Activated naive CD8-positive, alpha-beta T cell treated with anti-CD3 and anti-CD28 coated beads, Interleukin-2, amount 10 ng/mL, durations not matched to agents 7 days and 5 days (primary cell): ENCODE data around the gene ASCL2. TPM values are rescaled to one million over a fixed set of nuclear protein-coding genes. Genes with fewer than 3 reads are reported as not detected.

ENCODE experiments used
- ATAC-seq: fragments of 150-1000 bp; cut with Tn5 transposase; one replicate; pipeline ENCODE4 v1.10.0; 2021; ENCODE audit warnings: low read depth, moderate library complexity
- POLR2A ChIA-PET: fragments of 350-600 bp; sonication (Branson Sonifier 250); formaldehyde crosslinking; loops from one replicate; lab custom pipeline; 2021; ENCODE audit warnings: antibody characterized with exemption; lab: Charles Lee
- DNase-seq: peaks from one replicate; pipeline ENCODE4 v3.0.0; 2021
- H3K27ac Mint-ChIP-seq: one replicate; pipeline ENCODE4 v1.8.0; 2022; ENCODE audit warnings: mild to moderate bottlenecking, mixed read lengths
- H3K27me3 Mint-ChIP-seq: one replicate; pipeline ENCODE4 v1.8.0; 2022; ENCODE audit warnings: mild to moderate bottlenecking, moderate library complexity, mixed read lengths
- H3K36me3 Mint-ChIP-seq: one replicate; pipeline ENCODE4 v1.8.0; 2021; ENCODE audit warnings: mild to moderate bottlenecking, mixed read lengths
- H3K4me1 Mint-ChIP-seq: one replicate; pipeline ENCODE4 v1.8.0; 2021; ENCODE audit warnings: mixed read lengths
- H3K4me3 Mint-ChIP-seq: one replicate; pipeline ENCODE4 v1.8.0; 2022; ENCODE audit warnings: mild to moderate bottlenecking, moderate library complexity, mixed read lengths
- H3K9me3 Mint-ChIP-seq: one replicate; pipeline ENCODE4 v1.8.0; 2021; ENCODE audit warnings: mixed read lengths
- total RNA-seq, 2 experiments: library from RNA; stranded (reverse); gene quantifications; one replicate each; pipeline ENCODE4 v1.2.3, GENCODE V29; 2021

Gene ASCL2
- total RNA-seq, 2 experiments from 2014 or later, result 0.62 to 0.80 TPM

DNA sequence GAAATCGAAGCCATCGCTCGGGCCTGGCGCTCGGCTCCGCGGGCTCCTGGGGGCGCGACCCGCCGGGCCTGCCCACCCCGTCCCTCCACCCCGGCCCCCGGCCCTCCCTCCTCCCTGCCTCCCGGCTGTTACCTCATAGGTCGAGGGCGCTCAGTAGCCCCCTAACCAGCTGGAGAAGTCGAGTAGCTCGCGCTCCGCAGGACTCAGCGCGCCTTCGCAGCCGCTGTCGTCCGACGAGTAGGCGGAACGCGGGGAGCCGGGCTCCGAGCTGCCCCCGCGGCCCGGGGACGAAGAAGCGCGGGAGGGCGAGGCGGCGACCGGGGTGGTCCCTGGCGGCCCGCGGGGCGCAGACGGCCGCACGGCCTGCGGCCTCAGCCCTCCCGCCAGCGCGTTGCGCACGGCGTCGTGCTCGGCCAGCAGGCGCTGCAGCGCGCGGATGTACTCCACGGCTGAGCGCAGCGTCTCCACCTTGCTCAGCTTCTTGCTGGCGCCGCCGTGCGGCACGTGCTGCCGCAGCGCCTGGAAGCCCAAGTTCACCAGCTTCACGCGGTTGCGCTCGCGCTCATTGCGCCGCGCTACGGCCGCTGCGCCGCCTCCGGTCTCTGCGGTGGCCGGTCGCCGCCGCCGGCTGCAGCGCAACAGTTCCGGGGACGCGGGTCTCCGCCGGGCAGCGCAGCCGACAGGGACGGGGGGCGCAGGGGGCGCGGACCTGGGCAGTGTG is 627 bp downstream of the ASCL2 start:
- H3K4me3 Mint-ChIP-seq, result peak overlapping the region; percentile 65
- peaks cover 22% of the 10 kb centered on the region for H3K4me1 Mint-ChIP-seq
- peaks cover 32% of the 10 kb centered on the region for H3K27me3 Mint-ChIP-seq
- H3K27ac Mint-ChIP-seq, result no peak overlapping the region
- peak; percentile 44 for ATAC-seq
- no peaks in the 10 kb centered on the region for H3K9me3 Mint-ChIP-seq
- peak; percentile 64 for DNase-seq
- H3K36me3 Mint-ChIP-seq, result no peaks in the 10 kb centered on the region
- POLR2A ChIA-PET, result interaction anchor here (0.7 to 1.0 kb wide), 2 partner anchors 17 to 107 kb away, joined by 3 read pairs; partner anchors contain the start of gene CD81

DNA sequence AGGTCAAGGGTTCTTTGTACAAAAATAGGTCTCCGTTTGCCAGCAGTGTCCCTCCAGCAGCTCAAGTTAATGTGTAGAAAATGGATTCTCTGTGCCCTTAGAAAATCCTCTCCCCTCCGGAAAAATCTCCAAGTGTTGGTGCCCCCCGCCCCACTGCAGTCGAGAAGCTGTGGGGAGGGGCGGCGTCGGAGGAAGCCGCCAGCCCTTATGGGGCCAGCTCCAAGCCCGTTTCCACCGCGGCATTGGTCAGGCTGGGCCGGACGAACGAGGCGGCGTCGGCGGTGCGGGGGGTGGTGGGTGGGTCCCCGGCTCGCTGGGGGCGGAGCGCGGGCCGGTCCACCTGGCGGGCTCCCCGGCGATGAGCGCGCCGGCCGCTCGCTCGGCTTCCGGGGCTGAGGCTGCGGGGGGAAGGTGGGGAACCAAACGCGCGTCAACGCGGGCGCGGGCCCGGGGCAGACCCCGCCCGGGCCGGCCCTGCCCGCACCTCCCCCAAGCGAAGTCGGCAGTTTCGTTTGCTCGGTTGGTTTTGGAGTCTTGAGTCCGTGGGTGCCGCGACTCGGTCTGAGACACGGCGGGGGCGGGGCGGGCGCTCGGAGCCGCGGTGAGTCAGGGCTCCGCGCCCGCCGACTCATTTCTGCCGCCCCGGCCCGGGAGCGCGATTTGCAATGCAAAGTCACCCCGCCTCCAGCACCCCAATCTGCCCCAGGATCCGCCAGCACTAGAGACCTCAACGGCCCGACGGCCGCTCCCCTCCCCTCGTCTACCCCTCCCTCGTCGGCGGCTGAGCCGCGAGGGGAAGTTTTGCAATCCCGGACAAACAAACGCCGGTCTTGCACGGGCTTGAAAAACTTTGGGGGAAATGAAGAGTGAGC is 1.4 kb downstream of the ASCL2 start:
- ATAC-seq, result peak; percentile 10
- no peak overlapping the region for H3K27ac Mint-ChIP-seq
- no peaks in the 10 kb centered on the region for H3K9me3 Mint-ChIP-seq
- H3K4me3 Mint-ChIP-seq, result peak overlapping the region; percentile 65
- peaks cover 22% of the 10 kb centered on the region for H3K4me1 Mint-ChIP-seq
- H3K27me3 Mint-ChIP-seq, result peaks cover 32% of the 10 kb centered on the region
- DNase-seq, result peak; percentile 61
- no peaks in the 10 kb centered on the region for H3K36me3 Mint-ChIP-seq
- POLR2A ChIA-PET, result interaction anchor here (0.7 to 1.0 kb wide), 2 partner anchors 18 to 108 kb away, joined by 3 read pairs; partner anchors contain the start of gene CD81

GRCh38 chr11:2267851-2268728 is 2.3 kb downstream of the ASCL2 start:
- POLR2A ChIA-PET, result interaction anchor here (0.6 kb wide), 1 partner anchor 28 kb away, joined by 3 read pairs; no protein-coding TSS in a partner anchor
- DNase-seq (no peak), ATAC-seq (no peak)
- Mint-ChIP-seq H3K9me3 (no peaks in the 10 kb centered on the region), H3K4me1 (peaks cover 22% of the 10 kb centered on the region), H3K36me3 (no peaks in the 10 kb centered on the region), H3K27me3 (peaks cover 25% of the 10 kb centered on the region), H3K27ac (no peak overlapping the region), H3K4me3 (peak overlapping the region; percentile 19)

DNA sequence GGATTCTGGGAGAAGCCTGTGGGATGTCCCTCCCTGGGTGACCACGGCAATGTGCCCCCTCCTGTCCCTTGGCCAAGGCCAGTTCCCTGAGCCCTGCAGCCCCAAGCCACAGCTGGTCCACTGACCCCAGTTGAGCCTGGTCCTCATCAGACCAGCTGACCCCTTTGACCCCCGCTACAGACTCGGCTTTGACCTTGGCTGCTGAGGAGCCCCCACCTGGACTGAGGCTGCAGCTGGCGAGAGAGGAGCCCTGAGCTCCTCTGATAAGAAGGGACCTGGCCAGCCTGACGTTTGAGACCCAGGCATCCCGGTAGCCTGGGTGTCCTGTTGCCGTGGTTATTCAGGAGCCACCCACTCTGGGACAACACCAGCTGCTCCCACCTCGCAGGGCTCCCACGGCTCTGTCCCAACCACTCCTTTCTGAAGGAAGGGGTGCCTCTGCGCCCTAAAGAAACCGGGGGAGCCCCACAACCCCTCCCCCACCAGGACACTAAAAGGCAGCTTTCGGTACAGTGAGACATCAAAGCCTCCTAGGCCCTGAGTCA is 3.0 kb downstream of the ASCL2 start:
- POLR2A ChIA-PET, result interaction anchor here (0.8 kb wide), 1 partner anchor 110 kb away, joined by 3 read pairs; the partner anchor contains the start of gene CD81
- Mint-ChIP-seq H3K4me1 (peaks cover 22% of the 10 kb centered on the region), H3K27me3 (peaks cover 18% of the 10 kb centered on the region), H3K9me3 (no peaks in the 10 kb centered on the region), H3K27ac (no peak overlapping the region), H3K36me3 (no peaks in the 10 kb centered on the region), H3K4me3 (no peak overlapping the region)
- ATAC-seq (no peak), DNase-seq (no peak)

DNA sequence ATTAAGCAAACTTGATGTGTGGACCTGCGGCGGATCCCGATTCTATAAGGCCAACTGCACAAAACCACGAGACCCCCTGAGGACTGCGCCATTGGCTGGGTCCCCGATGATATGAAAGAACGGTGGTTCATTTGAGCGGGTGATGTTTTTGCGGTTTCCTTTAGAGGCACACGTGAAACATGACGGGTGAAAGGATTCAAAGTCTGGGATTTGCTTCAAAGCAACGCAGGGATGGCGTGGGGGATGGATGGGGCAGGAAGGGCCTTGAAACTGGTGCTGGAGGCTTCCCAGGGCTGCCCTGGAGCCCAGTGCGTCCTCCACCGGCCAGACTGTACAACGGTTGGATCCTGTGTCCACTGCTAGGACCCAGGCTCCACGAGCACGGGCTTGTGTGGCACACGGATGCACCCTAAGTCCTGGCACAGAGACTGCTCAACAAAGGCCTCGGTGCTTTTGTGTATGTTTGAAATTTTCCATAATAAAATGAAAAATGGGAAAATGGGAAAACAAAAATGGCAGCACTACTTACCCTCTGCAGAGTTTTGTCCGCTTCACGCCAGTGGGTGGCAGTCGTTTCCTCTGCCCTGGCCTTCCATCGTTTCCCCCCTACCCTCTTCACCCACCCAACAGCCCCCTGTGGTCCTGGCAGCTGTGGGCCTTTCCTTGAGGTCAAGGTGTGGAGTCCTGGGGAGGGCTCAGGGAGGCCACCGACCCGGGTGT is 3.6 kb downstream of the ASCL2 start:
- no peak overlapping the region for H3K27ac Mint-ChIP-seq
- H3K9me3 Mint-ChIP-seq, result no peaks in the 10 kb centered on the region
- DNase-seq, result no peak
- peaks cover 22% of the 10 kb centered on the region for H3K4me1 Mint-ChIP-seq
- ATAC-seq, result no peak
- H3K36me3 Mint-ChIP-seq, result no peaks in the 10 kb centered on the region
- POLR2A ChIA-PET, result interaction anchor here (0.8 to 1.6 kb wide), 2 partner anchors 35 to 111 kb away, joined by 3 to 4 read pairs; partner anchors contain the start of genes C11orf21, CD81 and TSPAN32
- H3K27me3 Mint-ChIP-seq, result peaks cover 12% of the 10 kb centered on the region
- H3K4me3 Mint-ChIP-seq, result peak overlapping the region; percentile 64

DNA sequence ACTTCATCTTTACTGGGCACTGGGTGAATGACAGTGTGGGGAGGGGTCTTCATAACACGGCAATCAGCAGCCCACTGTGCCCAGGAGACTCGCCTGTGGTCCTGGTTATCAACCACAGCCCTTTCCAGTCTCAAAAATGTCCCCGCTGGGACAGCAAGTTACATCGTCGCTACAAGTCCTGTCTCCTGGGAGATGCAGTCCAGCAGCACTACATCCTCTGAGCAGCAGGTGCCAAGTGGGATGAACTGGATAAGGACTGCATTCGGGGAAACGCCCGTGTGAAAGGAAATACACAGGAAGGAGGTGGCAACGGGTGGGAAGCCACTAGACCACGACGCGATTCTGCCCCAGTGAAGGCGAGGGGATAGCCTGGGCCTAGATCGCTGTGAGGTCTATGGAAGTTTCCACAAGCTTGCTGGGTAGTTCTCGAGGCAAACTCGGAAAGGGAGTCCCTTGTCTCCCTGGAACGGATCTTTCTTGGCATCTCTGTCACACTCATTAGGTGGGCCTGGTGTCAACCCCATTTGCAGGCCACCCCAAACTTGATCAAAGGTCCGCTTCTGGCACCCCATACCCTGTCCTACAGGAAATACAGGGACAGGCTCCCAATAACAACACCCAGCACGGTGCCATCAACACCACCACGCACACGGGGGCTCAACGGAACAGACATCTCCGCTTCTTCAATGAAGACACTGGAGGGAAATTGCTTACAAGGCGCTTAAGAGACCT is 4.4 kb downstream of the ASCL2 start:
- Mint-ChIP-seq H3K9me3 (no peaks in the 10 kb centered on the region), H3K27me3 (peaks cover 8% of the 10 kb centered on the region), H3K4me1 (peaks cover 22% of the 10 kb centered on the region), H3K27ac (peak overlapping the region; percentile 61), H3K36me3 (no peaks in the 10 kb centered on the region), H3K4me3 (peak overlapping the region; percentile 64)
- no peak for ATAC-seq
- POLR2A ChIA-PET, result interaction anchor here (1.6 kb wide), 1 partner anchor 36 kb away, joined by 4 read pairs; the partner anchor contains the start of genes C11orf21 and TSPAN32
- no peak for DNase-seq

DNA sequence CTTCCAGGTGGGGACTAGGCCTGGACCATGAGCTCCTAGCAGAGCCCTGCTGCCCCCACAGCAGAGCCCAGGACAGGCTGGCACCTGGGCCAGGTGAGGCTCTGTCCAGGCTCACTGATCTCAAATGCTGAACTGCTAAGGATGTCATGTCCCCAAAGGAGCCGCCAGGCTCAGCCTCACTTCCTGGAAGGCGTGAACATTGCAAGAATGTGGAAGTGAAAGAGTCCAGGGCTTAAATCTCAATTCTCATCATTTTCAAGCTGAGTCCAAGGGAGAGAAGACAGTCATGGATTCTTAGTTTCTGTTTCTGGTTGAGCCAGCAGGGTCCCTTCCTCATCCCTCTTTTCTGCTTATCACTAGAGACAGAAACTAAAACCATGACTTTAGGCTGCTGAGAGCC is 5.0 kb downstream of the ASCL2 start:
- peaks cover 20% of the 10 kb centered on the region for H3K4me1 Mint-ChIP-seq
- POLR2A ChIA-PET, result interaction anchor here (1.6 kb wide), 1 partner anchor 36 kb away, joined by 4 read pairs; the partner anchor contains the start of genes C11orf21 and TSPAN32
- ATAC-seq, result peak; percentile 48
- no peaks in the 10 kb centered on the region for H3K36me3 Mint-ChIP-seq
- peaks cover 5% of the 10 kb centered on the region for H3K27me3 Mint-ChIP-seq
- no peak for DNase-seq
- H3K9me3 Mint-ChIP-seq, result no peaks in the 10 kb centered on the region
- peak overlapping the region; percentile 61 for H3K27ac Mint-ChIP-seq
- H3K4me3 Mint-ChIP-seq, result peak overlapping the region; percentile 64

GRCh38 chr11:2264366-2265053 is 5.9 kb downstream of the ASCL2 start:
- POLR2A ChIA-PET, result no interaction called here
- DNase-seq, result no peak
- no peak for ATAC-seq

DNA sequence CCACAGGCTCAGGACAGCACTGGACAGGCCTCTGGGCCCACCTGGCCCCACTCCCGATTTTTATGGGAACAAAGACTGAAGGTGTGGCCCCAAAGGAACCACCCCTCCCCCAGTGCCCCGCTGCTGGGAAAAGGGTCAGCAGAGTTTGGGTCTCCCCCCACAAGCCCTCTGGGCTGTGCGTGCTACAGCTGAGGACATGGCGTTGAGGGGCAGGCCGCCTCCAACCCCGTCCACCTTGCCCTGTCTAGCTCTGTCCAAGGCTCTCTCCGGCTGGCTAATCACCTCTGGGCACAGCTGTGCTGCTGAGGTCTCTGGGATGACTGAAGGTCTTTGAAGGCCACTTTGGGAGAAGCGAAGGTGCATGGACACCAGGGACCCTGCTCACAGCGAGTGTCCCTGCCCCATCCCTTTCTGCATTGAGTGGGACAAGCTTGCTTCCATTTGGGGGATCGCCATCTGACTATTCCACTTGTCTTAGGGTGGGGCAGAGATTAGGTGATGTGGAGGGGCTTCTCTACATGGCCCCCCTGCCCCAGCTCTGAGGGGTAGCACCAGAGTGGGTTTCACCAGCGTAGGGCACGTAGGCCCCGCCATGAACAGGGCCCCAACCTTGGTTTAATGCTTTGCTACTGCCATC is 6.5 kb downstream of the ASCL2 start:
- POLR2A ChIA-PET, result no interaction called here
- Mint-ChIP-seq H3K27ac (no peak overlapping the region), H3K4me3 (no peak overlapping the region), H3K27me3 (peaks cover 6% of the 10 kb centered on the region), H3K9me3 (no peaks in the 10 kb centered on the region), H3K36me3 (no peaks in the 10 kb centered on the region), H3K4me1 (peaks cover 20% of the 10 kb centered on the region)
- DNase-seq (no peak), ATAC-seq (no peak)

More at GRCh38 chr11:2264366-2265053, 5.9 kb downstream of the ASCL2 start:
- Mint-ChIP-seq H3K9me3 (no peaks in the 10 kb centered on the region), H3K4me1 (peaks cover 20% of the 10 kb centered on the region), H3K27me3 (peaks cover 4% of the 10 kb centered on the region), H3K27ac (no peak overlapping the region), H3K4me3 (no peak overlapping the region), H3K36me3 (no peaks in the 10 kb centered on the region)

GRCh38 chr11:2263071-2263565 is 7.3 kb downstream of the ASCL2 start:
- Mint-ChIP-seq H3K27me3 (peaks cover 2% of the 10 kb centered on the region), H3K4me1 (peaks cover 18% of the 10 kb centered on the region), H3K9me3 (no peaks in the 10 kb centered on the region), H3K27ac (no peak overlapping the region), H3K4me3 (no peak overlapping the region), H3K36me3 (no peaks in the 10 kb centered on the region)
- POLR2A ChIA-PET, result no interaction called here
- no peak for DNase-seq
- ATAC-seq, result no peak
